ENCODE data around the gene KIT. TPM values are rescaled to one million over a fixed set of nuclear protein-coding genes. Genes with fewer than 3 reads are reported as not detected.
"Not testable (repeated sequence)": the region's sequence is repeated elsewhere in the genome, so short reads cannot be mapped to it uniquely, and the experiment has no call there.

KIT gene
- total RNA-seq, 1 donor from 2014 or later, result 14.5 TPM

GRCh38 chr4:54626113-54626512 is 31.6 kb upstream of the KIT start:
- TF ChIP-seq, protein P1, sequence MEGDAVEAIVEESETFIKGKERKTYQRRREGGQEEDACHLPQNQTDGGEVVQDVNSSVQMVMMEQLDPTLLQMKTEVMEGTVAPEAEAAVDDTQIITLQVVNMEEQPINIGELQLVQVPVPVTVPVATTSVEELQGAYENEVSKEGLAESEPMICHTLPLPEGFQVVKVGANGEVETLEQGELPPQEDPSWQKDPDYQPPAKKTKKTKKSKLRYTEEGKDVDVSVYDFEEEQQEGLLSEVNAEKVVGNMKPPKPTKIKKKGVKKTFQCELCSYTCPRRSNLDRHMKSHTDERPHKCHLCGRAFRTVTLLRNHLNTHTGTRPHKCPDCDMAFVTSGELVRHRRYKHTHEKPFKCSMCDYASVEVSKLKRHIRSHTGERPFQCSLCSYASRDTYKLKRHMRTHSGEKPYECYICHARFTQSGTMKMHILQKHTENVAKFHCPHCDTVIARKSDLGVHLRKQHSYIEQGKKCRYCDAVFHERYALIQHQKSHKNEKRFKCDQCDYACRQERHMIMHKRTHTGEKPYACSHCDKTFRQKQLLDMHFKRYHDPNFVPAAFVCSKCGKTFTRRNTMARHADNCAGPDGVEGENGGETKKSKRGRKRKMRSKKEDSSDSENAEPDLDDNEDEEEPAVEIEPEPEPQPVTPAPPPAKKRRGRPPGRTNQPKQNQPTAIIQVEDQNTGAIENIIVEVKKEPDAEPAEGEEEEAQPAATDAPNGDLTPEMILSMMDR (conservative IDR thresholded peaks at IDR 0.05), result no peak
- DNase-seq (ENCODE audit: low read depth, low spot score), result no peak
- H3K27ac Mint-ChIP-seq (ENCODE audit: unreplicated experiment), result no peak overlapping the region
- H3K36me3 Mint-ChIP-seq (ENCODE audit: low read depth), result no peaks in the 10 kb centered on the region
- peaks cover 8% of the 10 kb centered on the region for H3K4me1 Mint-ChIP-seq
- no peak overlapping the region for H3K4me3 Mint-ChIP-seq
- H3K9me3 Mint-ChIP-seq, result no peaks in the 10 kb centered on the region
- no peaks in the 10 kb centered on the region for H3K27me3 Mint-ChIP-seq (ENCODE audit: low read depth)

DNA sequence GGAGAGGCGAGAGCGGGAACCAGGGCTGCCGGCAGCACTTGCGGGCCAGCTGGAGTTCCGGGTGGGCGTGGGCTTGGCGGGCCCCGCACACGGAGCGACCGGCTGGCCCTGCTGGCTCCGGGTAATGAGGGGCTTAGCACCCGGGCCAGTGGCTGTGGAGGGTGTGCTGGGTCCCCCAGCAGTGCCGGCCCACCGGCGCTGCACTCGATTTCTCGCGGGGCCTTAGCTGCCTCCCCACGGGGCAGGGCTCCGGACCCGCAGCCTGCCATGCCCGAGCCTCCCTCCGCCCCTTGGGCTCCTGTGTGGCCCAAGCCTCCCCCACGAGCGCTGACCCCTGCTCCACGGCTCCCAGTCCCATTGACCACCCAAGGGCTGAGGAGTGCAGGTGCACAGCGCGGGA is 25.2 kb upstream of the KIT start:
- Mint-ChIP-seq H3K9me3 (no peaks in the 10 kb centered on the region), H3K27ac (ENCODE audit: unreplicated experiment) (no peak overlapping the region), H3K36me3 (ENCODE audit: low read depth) (no peaks in the 10 kb centered on the region), H3K4me1 (no peaks in the 10 kb centered on the region), H3K27me3 (ENCODE audit: low read depth) (no peaks in the 10 kb centered on the region), H3K4me3 (no peak overlapping the region)
- TF ChIP-seq, protein P1 (conservative IDR thresholded peaks at IDR 0.05), result no peak
- DNase-seq (ENCODE audit: low read depth, low spot score), result no peak

DNA sequence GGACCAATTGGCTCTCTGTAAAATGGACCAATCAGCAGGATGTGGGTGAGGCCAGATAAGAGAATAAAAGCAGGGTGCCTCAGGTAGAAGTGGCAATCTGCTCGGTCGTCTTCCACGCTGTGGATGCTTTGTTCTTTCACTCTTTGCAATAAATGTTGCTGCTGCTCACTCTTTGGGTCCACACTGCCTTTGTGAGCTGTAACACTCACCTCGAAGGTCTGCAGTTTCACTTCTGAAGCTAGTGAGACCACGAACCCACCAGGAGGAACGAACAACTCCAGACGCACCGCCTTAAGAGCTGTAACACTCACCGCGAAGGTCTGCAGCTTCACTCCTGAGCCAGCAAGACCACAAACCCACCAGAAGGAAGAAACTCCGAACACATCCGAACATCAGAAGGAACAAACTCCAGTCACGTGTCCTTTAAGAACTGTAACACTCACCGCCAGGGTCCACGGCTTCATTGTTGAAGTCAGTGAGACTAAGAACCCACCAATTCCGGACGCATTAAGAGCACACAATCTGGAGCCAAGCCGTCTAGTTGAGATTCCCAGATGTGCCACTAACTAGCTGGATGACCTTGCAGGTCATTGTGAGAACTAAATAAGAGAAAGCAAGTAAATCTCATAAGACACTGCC is 24.5 kb upstream of the KIT start:
- not testable (repeated sequence) for H3K36me3 Mint-ChIP-seq (ENCODE audit: low read depth); DNase-seq (ENCODE audit: low read depth, low spot score); H3K4me1 Mint-ChIP-seq; H3K9me3 Mint-ChIP-seq; H3K27me3 Mint-ChIP-seq (ENCODE audit: low read depth); H3K4me3 Mint-ChIP-seq
- H3K27ac Mint-ChIP-seq (ENCODE audit: unreplicated experiment), result peak overlapping the region; percentile 19

DNA sequence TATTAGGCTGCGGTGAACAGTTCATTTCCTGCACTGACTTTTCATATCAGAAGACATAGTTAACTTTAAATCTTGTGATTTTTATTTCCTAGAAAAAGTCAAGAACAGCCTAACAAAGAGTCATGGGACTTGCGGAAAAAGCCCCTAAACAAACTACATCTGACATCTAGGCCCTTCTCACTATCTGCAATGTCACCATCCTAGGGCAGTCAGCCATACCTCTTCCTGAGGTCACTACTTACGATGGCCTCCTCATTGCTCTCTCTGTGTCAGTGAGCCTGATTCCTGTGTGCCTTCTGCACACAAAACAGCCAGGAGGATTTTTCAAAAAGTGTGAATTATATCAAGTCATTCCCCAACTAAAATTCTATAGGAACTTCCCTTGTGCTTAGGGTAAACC is 22.4 kb upstream of the KIT start:
- TF ChIP-seq, protein P1 (conservative IDR thresholded peaks at IDR 0.05), result no peak
- H3K27ac Mint-ChIP-seq (ENCODE audit: unreplicated experiment), result no peak overlapping the region
- no peak for DNase-seq (ENCODE audit: low read depth, low spot score)
- H3K36me3 Mint-ChIP-seq (ENCODE audit: low read depth), result no peaks in the 10 kb centered on the region
- no peaks in the 10 kb centered on the region for H3K9me3 Mint-ChIP-seq
- H3K4me1 Mint-ChIP-seq, result no peaks in the 10 kb centered on the region
- no peak overlapping the region for H3K4me3 Mint-ChIP-seq
- no peaks in the 10 kb centered on the region for H3K27me3 Mint-ChIP-seq (ENCODE audit: low read depth)

GRCh38 chr4:54637325-54637724 is 20.4 kb upstream of the KIT start:
- H3K27ac Mint-ChIP-seq (ENCODE audit: unreplicated experiment), result no peak overlapping the region
- TF ChIP-seq, protein P1 (conservative IDR thresholded peaks at IDR 0.05), result no peak
- no peaks in the 10 kb centered on the region for H3K27me3 Mint-ChIP-seq (ENCODE audit: low read depth)

DNA sequence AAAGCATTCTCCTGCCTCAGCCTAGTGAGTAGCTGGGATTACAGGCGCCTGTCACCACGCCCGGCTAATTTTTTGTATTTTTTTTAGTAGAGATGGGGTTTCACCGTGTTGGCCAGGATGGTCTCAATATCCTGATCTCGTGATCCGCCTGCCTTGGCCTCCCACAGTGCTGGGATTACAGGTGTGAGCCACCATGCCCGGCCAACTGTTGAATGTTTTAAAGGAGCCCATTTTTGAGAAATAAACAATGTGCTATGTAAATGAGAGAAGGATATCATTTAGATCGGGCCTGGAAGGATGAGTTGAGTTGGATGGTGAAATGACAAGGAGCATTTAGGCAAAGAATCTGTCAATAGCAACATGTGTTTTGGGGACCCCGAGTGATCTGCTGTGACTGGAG is 16.7 kb upstream of the KIT start:
- H3K27ac Mint-ChIP-seq (ENCODE audit: unreplicated experiment); DNase-seq (ENCODE audit: low read depth, low spot score); H3K36me3 Mint-ChIP-seq (ENCODE audit: low read depth); H3K9me3 Mint-ChIP-seq; H3K4me3 Mint-ChIP-seq; H3K4me1 Mint-ChIP-seq; H3K27me3 Mint-ChIP-seq (ENCODE audit: low read depth): not testable (repeated sequence)

More at GRCh38 chr4:54637325-54637724, 20.4 kb upstream of the KIT start:
- Mint-ChIP-seq H3K9me3 (no peaks in the 10 kb centered on the region), H3K4me1 (no peaks in the 10 kb centered on the region), H3K36me3 (ENCODE audit: low read depth) (no peaks in the 10 kb centered on the region), H3K4me3 (no peak overlapping the region)
- DNase-seq (ENCODE audit: low read depth, low spot score), result no peak

Data from neural crest cell (in vitro differentiated cells).